HepG2 (cell line): ENCODE measurements around the gene PKMYT1. TPM values are rescaled to one million over a fixed set of nuclear protein-coding genes. Genes with fewer than 3 reads are reported as not detected.

ENCODE experiments used
- ATF2 ChIP-seq: sonication (generic); formaldehyde crosslinking; IDR thresholded peaks from 2 replicates; pipeline ENCODE4 v1.4.0; 2020; ENCODE audit warnings: missing genetic modification reagents
- BRD4 ChIP-seq: sonication (generic); formaldehyde crosslinking; IDR thresholded peaks from 2 replicates; pipeline ENCODE4 v1.4.0; 2020; ENCODE audit warnings: missing genetic modification reagents
- CTCF ChIP-seq: sonication (generic); formaldehyde crosslinking; IDR thresholded peaks from 2 replicates; pipeline ENCODE4 v1.5.0; 2020; ENCODE audit warnings: mild to moderate bottlenecking, missing genetic modification reagents, moderate library complexity
- FLYWCH1 ChIP-seq: sonication (generic); formaldehyde crosslinking; IDR thresholded peaks from 2 replicates; pipeline ENCODE4 v1.8.1; 2023; ENCODE audit warnings: mild to moderate bottlenecking, missing genetic modification reagents
- KDM2A ChIP-seq: sonication (generic); formaldehyde crosslinking; IDR thresholded peaks from 2 replicates; pipeline ENCODE4 v1.4.0; 2020; ENCODE audit warnings: low read depth, missing genetic modification reagents, borderline replicate concordance
- KLF16 ChIP-seq, 2 experiments: sonication (generic) in 1 of 2; formaldehyde crosslinking in 1 of 2; IDR thresholded peaks; 2 replicates each; pipeline versions ENCODE4 v1.6.1 to v1.8.0; 2016 to 2023; ENCODE audit warnings: missing genetic modification reagents in 2 of 2, missing compliant biosample characterization in 1 of 2
- MTF2 ChIP-seq: sonication (generic); formaldehyde crosslinking; IDR thresholded peaks from 2 replicates; pipeline ENCODE4 v1.5.0; 2020; ENCODE audit warnings: missing genetic modification reagents, borderline replicate concordance
- SMAD3 ChIP-seq: sonication (generic); formaldehyde crosslinking; IDR thresholded peaks from 2 replicates; pipeline ENCODE4 v1.4.0; 2020; ENCODE audit warnings: missing genetic modification reagents
- UBTF ChIP-seq: sonication (generic); formaldehyde crosslinking; IDR thresholded peaks from 2 replicates; pipeline ENCODE4 v1.4.0; 2020; ENCODE audit warnings: mild to moderate bottlenecking, missing genetic modification reagents
- ZBTB10 ChIP-seq: sonication (generic); formaldehyde crosslinking; IDR thresholded peaks from 2 replicates; pipeline ENCODE4 v1.4.0; 2020; ENCODE audit warnings: missing genetic modification reagents, borderline replicate concordance
- ZFAT ChIP-seq: sonication (generic); formaldehyde crosslinking; conservative IDR thresholded peaks from 2 replicates; pipeline ENCODE4 v1.8.1; 2023; ENCODE audit warnings: missing genetic modification reagents, inconsistent platforms
- ZNF234 ChIP-seq: sonication (generic); formaldehyde crosslinking; conservative IDR thresholded peaks from 2 replicates; pipeline ENCODE4 v1.5.1; 2020; ENCODE audit warnings: mild to moderate bottlenecking, missing genetic modification reagents
- ZNF260 ChIP-seq: sonication (generic); formaldehyde crosslinking; IDR thresholded peaks from 2 replicates; pipeline ENCODE4 v1.4.0; 2020; ENCODE audit warnings: missing genetic modification reagents, low read depth, mild to moderate bottlenecking, borderline replicate concordance
- ZNF574 ChIP-seq: sonication (generic); formaldehyde crosslinking; IDR thresholded peaks from 2 replicates; pipeline ENCODE4 v1.4.0; 2020; ENCODE audit warnings: missing genetic modification reagents
- ZNF598 ChIP-seq: sonication (generic); formaldehyde crosslinking; IDR thresholded peaks from 2 replicates; pipeline ENCODE4 v1.5.1; 2020; ENCODE audit warnings: mild to moderate bottlenecking, missing genetic modification reagents, borderline replicate concordance
- polyA plus RNA-seq, 8 experiments: library from polyadenylated mRNA; depleted of rRNA in 3 of 8; stranded (reverse) in 7 of 8; unstranded in 1 of 8; fragments of >200 nt; fragmentation: Illumina TruSeq in 4 of 8; extraction: Trizol in 4 of 8; gene quantifications; 2 replicates each; pipeline versions ENCODE4 v1.2.1 to v1.2.3, GENCODE V29; 2011 to 2016; ENCODE audit warnings: low read depth in 4 of 8, missing spikeins in 1 of 8, mixed read lengths in 1 of 8; ENCODE audit not compliant: insufficient read depth in 1 of 8
- total RNA-seq, 5 experiments: library from RNA; depleted of rRNA; stranded (reverse); fragments of >200 nt; fragmentation: Illumina TruSeq; extraction: Trizol; gene quantifications; 2 replicates each; pipeline ENCODE4 v1.2.3, GENCODE V29; 2016; ENCODE audit warnings: low read depth in 1 of 5
- TF ChIP-seq, protein P1 (sequence below): IDR thresholded peaks from 2 replicates; pipeline ENCODE4 v1.6.1; 2016; ENCODE audit warnings: missing compliant biosample characterization, missing genetic modification reagents, borderline replicate concordance

Gene PKMYT1
- total and polyA plus RNA-seq, 2 of the 13 experiments (the other 11 are each of a cell fraction or from before 2014, with no cell fraction given): 7.0 to 27.8 TPM

DNA sequence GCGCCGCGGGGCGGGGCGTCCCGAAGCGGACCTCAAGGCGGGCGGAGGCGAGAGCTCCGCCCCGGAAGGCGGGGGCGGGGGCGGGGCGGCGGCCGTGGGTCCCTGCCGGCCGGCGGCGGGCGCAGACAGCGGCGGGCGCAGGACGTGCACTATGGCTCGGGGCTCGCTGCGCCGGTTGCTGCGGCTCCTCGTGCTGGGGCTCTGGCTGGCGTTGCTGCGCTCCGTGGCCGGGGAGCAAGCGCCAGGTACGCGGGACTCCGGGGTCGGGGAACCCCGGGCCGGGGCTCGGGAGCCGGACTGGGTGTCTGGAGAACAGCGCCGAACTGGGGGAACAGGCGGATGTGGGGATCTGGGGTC lies 40.0 kb upstream of the PKMYT1 start, which contains the start of gene TNFRSF12A (continued):
- TF ChIP-seq FLYWCH1 (CRISPR knock-in tag) (0 out of 2 replicates have a peak, but pooled peaks have one; percentile 50), KDM2A (peak; percentile 8; the same call in 1 of the 2 replicates), MTF2 (no peak), KLF16 (CRISPR knock-in tag; IDR thresholded peaks at IDR 0.05) (0 out of 4 replicates have a peak, but pooled peaks of 1 of the 2 experiments have one; percentile 1), ZNF260 (CRISPR knock-in tag) (no peak), BRD4 (CRISPR knock-in tag) (no peak), CTCF (CRISPR knock-in tag) (no peak), UBTF (CRISPR knock-in tag) (peak; percentile 75; the same call in 1 of the 2 replicates), SMAD3 (0 out of 2 replicates have a peak, but pooled peaks have one; percentile 57), ZNF574 (CRISPR knock-in tag) (peak; percentile 17; the same call in 1 of the 2 replicates), ZNF234 (CRISPR knock-in tag) (no peak), ZNF598 (CRISPR knock-in tag) (no peak), ZFAT (no peak), ATF2 (CRISPR knock-in tag) (no peak), ZBTB10 (CRISPR knock-in tag) (no peak)
- TF ChIP-seq, protein P1, sequence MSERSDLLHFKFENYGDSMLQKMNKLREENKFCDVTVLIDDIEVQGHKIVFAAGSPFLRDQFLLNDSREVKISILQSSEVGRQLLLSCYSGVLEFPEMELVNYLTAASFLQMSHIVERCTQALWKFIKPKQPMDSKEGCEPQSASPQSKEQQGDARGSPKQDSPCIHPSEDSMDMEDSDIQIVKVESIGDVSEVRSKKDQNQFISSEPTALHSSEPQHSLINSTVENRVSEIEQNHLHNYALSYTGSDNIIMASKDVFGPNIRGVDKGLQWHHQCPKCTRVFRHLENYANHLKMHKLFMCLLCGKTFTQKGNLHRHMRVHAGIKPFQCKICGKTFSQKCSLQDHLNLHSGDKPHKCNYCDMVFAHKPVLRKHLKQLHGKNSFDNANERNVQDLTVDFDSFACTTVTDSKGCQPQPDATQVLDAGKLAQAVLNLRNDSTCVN (CRISPR knock-in tag): no peak
